ENCODE measurements around the gene PCNX1.

The PCNX1 gene

GRCh38 chr14:71135496-71135895 lies 228.2 kb downstream of the PCNX1 start:
- no peak for DNase-seq (ENCODE audit: low read depth)
- TF ChIP-seq CTCF (conservative IDR thresholded peaks at IDR 0.05; ENCODE audit: low read depth, low read length) = no peak
- H3K4me3 ChIP-seq (ENCODE audit: low read depth, low read length) = no peak overlapping the region

- TF ChIP-seq CTCF (conservative IDR thresholded peaks at IDR 0.05; ENCODE audit: low read depth, low read length) = no peak
- H3K4me3 ChIP-seq (ENCODE audit: low read depth, low read length) = no peak overlapping the region
- no peak for DNase-seq (ENCODE audit: low read depth)
These were observed 228.7 kb downstream of the PCNX1 start for GRCh38 chr14:71135911-71136310.

GRCh38 chr14:71136386-71137060 lies 229.3 kb downstream of the PCNX1 start:
- DNase-seq (ENCODE audit: low read depth) = no peak
- TF ChIP-seq CTCF (conservative IDR thresholded peaks at IDR 0.05; ENCODE audit: low read depth, low read length) = no peak
- H3K4me3 ChIP-seq (ENCODE audit: low read depth, low read length) = no peak overlapping the region

- no peak for TF ChIP-seq CTCF (conservative IDR thresholded peaks at IDR 0.05; ENCODE audit: low read depth, low read length)
- H3K4me3 ChIP-seq (ENCODE audit: low read depth, low read length) = no peak overlapping the region
- no peak for DNase-seq (ENCODE audit: low read depth)
These were observed 230.5 kb downstream of the PCNX1 start for GRCh38 chr14:71137536-71138447.

- H3K4me3 ChIP-seq (ENCODE audit: low read depth, low read length) = no peak overlapping the region
- DNase-seq (ENCODE audit: low read depth) = peak; percentile 66
- TF ChIP-seq CTCF (conservative IDR thresholded peaks at IDR 0.05; ENCODE audit: low read depth, low read length) = peak; percentile 95
These were observed 231.4 kb downstream of the PCNX1 start for GRCh38 chr14:71138448-71139293.

GRCh38 chr14:71139294-71139946 lies 232.2 kb downstream of the PCNX1 start:
- no peak overlapping the region for H3K4me3 ChIP-seq (ENCODE audit: low read depth, low read length)
- no peak for TF ChIP-seq CTCF (conservative IDR thresholded peaks at IDR 0.05; ENCODE audit: low read depth, low read length)
- DNase-seq (ENCODE audit: low read depth) = no peak
